ENCODE data around the gene TDRKH. TPM values are rescaled to one million over a fixed set of nuclear protein-coding genes. Genes with fewer than 3 reads are reported as not detected.

The TDRKH gene
- total and polyA plus RNA-seq, 4 donors: 1.5 to 6.7 (median 3.8) TPM

DNA sequence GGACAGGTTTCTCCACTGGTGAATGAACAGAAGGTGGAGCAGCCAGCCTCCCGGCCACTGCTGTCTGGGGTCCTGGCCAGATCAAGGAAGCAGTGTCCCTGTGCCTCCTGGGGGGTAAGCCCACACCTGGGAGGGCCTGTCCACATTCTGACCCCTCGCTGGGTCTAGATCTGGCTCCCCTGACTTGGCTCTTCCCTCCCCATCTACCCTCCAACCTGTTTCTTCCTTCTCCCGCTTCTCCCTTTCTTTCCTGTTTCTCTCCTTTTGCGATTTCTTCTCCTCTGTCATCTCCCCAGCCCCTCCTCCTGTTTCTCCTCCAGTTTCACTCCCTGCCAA is 40.9 kb upstream of the TDRKH start:
- peak overlapping the region; percentile 94 for H3K27ac ChIP-seq (ENCODE audit: low read depth in 1 of 2, low read length in 2 of 2)
- 31% methylated on average over 4 of the region's 4 CpGs for WGBS
- peak overlapping the region; percentile 76 to 85 for H3K9ac ChIP-seq (ENCODE audit: low read depth in 1 of 2, low read length in 2 of 2)
- H3K36me3 ChIP-seq (ENCODE audit: control insufficient read depth in 4 of 4, insufficient read depth in 3 of 4, low read depth in 1 of 4, low read length in 3 of 4): peaks cover 0 to 12% (median 4%) of the 10 kb centered on the region in 4 donors
- DNase-seq (ENCODE audit: low spot score): no peak
- peak overlapping the region; percentile 70 to 90 (median 79) for H3K4me3 ChIP-seq (ENCODE audit: low read depth in 1 of 3, low read length in 3 of 3)
- H3K27me3 ChIP-seq (ENCODE audit: control insufficient read depth in 4 of 4, insufficient read depth in 4 of 4, low read length in 3 of 4): no peaks in the 10 kb centered on the region
- TF ChIP-seq GABPA (IDR thresholded peaks at IDR 0.05 in 1 of 2, conservative IDR thresholded peaks at IDR 0.05 in 1 of 2) (no peak), YY1 (IDR thresholded peaks at IDR 0.05) (no peak), JUND (IDR thresholded peaks at IDR 0.05) (no peak), TAF1 (conservative IDR thresholded peaks at IDR 0.05) (no peak), EGR1 (IDR thresholded peaks at IDR 0.05; ENCODE audit: low read depth in 2 of 2) (no peak), HNF4G (IDR thresholded peaks at IDR 0.05) (no peak), FOXA2 (IDR thresholded peaks at IDR 0.05) (no peak)
- TF ChIP-seq, protein P1, sequence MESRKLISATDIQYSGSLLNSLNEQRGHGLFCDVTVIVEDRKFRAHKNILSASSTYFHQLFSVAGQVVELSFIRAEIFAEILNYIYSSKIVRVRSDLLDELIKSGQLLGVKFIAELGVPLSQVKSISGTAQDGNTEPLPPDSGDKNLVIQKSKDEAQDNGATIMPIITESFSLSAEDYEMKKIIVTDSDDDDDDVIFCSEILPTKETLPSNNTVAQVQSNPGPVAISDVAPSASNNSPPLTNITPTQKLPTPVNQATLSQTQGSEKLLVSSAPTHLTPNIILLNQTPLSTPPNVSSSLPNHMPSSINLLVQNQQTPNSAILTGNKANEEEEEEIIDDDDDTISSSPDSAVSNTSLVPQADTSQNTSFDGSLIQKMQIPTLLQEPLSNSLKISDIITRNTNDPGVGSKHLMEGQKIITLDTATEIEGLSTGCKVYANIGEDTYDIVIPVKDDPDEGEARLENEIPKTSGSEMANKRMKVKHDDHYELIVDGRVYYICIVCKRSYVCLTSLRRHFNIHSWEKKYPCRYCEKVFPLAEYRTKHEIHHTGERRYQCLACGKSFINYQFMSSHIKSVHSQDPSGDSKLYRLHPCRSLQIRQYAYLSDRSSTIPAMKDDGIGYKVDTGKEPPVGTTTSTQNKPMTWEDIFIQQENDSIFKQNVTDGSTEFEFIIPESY (IDR thresholded peaks at IDR 0.05): no peak
- TF ChIP-seq, protein P2, sequence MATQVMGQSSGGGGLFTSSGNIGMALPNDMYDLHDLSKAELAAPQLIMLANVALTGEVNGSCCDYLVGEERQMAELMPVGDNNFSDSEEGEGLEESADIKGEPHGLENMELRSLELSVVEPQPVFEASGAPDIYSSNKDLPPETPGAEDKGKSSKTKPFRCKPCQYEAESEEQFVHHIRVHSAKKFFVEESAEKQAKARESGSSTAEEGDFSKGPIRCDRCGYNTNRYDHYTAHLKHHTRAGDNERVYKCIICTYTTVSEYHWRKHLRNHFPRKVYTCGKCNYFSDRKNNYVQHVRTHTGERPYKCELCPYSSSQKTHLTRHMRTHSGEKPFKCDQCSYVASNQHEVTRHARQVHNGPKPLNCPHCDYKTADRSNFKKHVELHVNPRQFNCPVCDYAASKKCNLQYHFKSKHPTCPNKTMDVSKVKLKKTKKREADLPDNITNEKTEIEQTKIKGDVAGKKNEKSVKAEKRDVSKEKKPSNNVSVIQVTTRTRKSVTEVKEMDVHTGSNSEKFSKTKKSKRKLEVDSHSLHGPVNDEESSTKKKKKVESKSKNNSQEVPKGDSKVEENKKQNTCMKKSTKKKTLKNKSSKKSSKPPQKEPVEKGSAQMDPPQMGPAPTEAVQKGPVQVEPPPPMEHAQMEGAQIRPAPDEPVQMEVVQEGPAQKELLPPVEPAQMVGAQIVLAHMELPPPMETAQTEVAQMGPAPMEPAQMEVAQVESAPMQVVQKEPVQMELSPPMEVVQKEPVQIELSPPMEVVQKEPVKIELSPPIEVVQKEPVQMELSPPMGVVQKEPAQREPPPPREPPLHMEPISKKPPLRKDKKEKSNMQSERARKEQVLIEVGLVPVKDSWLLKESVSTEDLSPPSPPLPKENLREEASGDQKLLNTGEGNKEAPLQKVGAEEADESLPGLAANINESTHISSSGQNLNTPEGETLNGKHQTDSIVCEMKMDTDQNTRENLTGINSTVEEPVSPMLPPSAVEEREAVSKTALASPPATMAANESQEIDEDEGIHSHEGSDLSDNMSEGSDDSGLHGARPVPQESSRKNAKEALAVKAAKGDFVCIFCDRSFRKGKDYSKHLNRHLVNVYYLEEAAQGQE (IDR thresholded peaks at IDR 0.05): no peak
- TF ChIP-seq, protein P3, sequence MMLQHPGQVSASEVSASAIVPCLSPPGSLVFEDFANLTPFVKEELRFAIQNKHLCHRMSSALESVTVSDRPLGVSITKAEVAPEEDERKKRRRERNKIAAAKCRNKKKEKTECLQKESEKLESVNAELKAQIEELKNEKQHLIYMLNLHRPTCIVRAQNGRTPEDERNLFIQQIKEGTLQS (IDR thresholded peaks at IDR 0.05): no peak
- TF ChIP-seq, protein P4, sequence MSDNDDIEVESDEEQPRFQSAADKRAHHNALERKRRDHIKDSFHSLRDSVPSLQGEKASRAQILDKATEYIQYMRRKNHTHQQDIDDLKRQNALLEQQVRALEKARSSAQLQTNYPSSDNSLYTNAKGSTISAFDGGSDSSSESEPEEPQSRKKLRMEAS (IDR thresholded peaks at IDR 0.05): no peak
- peaks cover 27 to 82% (median 74%) of the 10 kb centered on the region in 4 donors for H3K4me1 ChIP-seq (ENCODE audit: control insufficient read depth in 4 of 4, insufficient read depth in 4 of 4, low read length in 3 of 4)
- H3K9me3 ChIP-seq (ENCODE audit: control insufficient read depth in 4 of 4, low read length in 3 of 4): no peaks in the 10 kb centered on the region

DNA sequence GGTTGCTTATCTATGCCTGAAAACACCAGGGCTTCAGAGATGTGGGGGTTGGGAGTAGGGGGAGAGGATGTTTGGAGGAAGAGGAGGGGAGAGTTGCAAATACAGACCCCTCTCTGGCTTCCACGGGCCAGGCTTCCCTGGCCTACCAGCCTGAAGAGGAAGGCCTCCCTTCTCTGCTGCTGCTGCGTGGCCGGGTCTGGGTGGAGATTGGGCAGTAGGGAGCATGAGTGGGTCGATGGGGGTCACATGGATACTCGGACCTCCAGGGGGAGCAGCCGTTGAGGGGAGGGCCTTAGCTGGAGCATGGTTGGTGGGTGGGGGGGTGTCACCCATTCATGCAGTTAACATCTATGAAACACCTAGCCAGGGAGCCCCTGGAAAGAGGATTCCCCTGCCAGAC is 39.8 kb upstream of the TDRKH start:
- Histone ChIP-seq H3K9me3 (ENCODE audit: control insufficient read depth in 4 of 4, low read length in 3 of 4) (no peaks in the 10 kb centered on the region), H3K4me1 (ENCODE audit: control insufficient read depth in 4 of 4, insufficient read depth in 4 of 4, low read length in 3 of 4) (peaks cover 23 to 79% (median 69%) of the 10 kb centered on the region in 4 donors), H3K27ac (ENCODE audit: low read depth in 1 of 2, low read length in 2 of 2) (peak overlapping the region in 1 of 2 donors; percentile 36), H3K27me3 (ENCODE audit: control insufficient read depth in 4 of 4, insufficient read depth in 4 of 4, low read length in 3 of 4) (no peaks in the 10 kb centered on the region), H3K4me3 (ENCODE audit: low read depth in 1 of 3, low read length in 3 of 3) (peak overlapping the region; percentile 49 to 77 (median 70)), H3K36me3 (ENCODE audit: control insufficient read depth in 4 of 4, insufficient read depth in 3 of 4, low read depth in 1 of 4, low read length in 3 of 4) (peaks cover 0 to 12% (median 4%) of the 10 kb centered on the region in 4 donors), H3K9ac (ENCODE audit: low read depth in 1 of 2, low read length in 2 of 2) (peak overlapping the region in 1 of 2 donors; percentile 40)
- DNase-seq (ENCODE audit: low spot score): no peak
- 30% methylated on average over 6 of the region's 6 CpGs for WGBS
- TF ChIP-seq EGR1 (IDR thresholded peaks at IDR 0.05; ENCODE audit: low read depth in 2 of 2) (no peak), RAD21 (IDR thresholded peaks at IDR 0.05) (no peak), JUND (IDR thresholded peaks at IDR 0.05) (no peak), FOXA2 (IDR thresholded peaks at IDR 0.05) (no peak), RXRA (IDR thresholded peaks at IDR 0.05) (no peak), SP1 (IDR thresholded peaks at IDR 0.05) (no peak), TAF1 (conservative IDR thresholded peaks at IDR 0.05) (no peak), HNF4G (IDR thresholded peaks at IDR 0.05) (no peak), GABPA (IDR thresholded peaks at IDR 0.05 in 1 of 2, conservative IDR thresholded peaks at IDR 0.05 in 1 of 2) (no peak), FOXA1 (IDR thresholded peaks at IDR 0.05) (no peak)
- TF ChIP-seq, protein P2 (IDR thresholded peaks at IDR 0.05): no peak
- TF ChIP-seq, protein P4 (IDR thresholded peaks at IDR 0.05): no peak
- TF ChIP-seq, protein P3 (IDR thresholded peaks at IDR 0.05): no peak
- TF ChIP-seq, protein P5, sequence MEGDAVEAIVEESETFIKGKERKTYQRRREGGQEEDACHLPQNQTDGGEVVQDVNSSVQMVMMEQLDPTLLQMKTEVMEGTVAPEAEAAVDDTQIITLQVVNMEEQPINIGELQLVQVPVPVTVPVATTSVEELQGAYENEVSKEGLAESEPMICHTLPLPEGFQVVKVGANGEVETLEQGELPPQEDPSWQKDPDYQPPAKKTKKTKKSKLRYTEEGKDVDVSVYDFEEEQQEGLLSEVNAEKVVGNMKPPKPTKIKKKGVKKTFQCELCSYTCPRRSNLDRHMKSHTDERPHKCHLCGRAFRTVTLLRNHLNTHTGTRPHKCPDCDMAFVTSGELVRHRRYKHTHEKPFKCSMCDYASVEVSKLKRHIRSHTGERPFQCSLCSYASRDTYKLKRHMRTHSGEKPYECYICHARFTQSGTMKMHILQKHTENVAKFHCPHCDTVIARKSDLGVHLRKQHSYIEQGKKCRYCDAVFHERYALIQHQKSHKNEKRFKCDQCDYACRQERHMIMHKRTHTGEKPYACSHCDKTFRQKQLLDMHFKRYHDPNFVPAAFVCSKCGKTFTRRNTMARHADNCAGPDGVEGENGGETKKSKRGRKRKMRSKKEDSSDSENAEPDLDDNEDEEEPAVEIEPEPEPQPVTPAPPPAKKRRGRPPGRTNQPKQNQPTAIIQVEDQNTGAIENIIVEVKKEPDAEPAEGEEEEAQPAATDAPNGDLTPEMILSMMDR (IDR thresholded peaks at IDR 0.05; ENCODE audit: low read depth, low read length, missing input control): no peak
- TF ChIP-seq, protein P1 (IDR thresholded peaks at IDR 0.05): no peak
